NCI-H2196 treated with DMSO at 0.1 percent for 48 hours (cell line): ENCODE results near the gene CHST8.

Experiments used
- DNase-seq: peaks from one replicate; lab custom pipeline; 2025; ENCODE audit not compliant: unreplicated experiment; lab: John Stamatoyannopoulos, UW

The CHST8 gene

DNA sequence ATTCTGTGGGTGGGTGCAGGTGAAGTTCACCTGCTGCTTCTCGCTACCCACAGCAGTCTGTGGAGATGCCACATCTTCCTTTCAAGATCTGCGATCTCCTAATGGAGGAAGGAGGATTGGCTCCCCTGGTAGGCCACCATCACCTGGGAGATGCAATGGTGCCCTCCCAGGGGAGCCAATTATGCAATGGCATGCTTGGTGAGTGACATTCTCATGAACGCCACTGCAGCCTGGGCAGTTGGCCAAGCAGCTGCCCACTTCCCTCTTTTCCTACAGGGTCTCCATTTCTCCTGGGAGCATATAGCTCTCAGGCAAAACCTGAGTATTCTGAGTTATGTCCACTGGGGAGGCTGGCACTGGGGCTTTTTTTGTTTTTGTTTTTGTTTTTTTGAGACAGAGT lies 91.4 kb downstream of the CHST8 start:
- no peak for DNase-seq

DNA sequence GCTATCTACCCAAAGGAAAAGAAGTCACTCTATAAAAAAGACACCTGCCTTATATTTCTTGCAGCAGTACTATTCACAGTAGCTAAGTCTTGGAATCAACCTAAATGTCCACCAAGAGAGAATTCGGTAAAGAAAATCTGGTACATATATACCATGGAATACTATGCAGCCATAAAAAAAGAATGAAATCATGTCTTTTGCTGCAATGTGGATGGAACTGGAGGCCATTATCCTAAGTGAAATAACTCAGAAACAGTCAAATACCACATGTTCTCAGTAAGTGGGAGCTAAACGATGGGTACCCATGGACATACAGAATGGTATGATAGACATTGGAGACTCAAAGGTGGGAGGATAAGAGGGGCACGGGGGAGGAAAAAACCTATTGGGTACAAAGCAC lies 92.4 kb downstream of the CHST8 start:
- DNase-seq, result no peak

DNA sequence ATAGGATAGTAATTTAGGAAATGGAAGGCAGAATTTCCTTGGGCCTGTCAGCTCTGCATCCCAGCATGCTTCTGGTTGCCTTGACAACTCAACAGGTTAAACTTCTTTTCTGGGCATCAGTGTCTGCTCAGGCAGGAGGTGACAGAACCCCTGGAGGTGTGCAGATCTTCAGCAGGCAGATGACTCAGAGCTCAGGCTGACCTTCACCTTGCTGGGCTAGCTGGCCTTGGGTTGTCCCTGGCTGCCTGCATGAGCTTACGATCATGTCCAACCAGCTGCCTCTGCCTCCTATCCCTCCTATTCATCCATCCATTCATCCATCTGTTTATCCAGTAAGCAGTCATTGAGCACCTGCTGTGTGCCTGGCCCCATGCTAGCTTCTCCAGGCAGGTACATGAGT lies 93.7 kb downstream of the CHST8 start:
- DNase-seq, result no peak

DNA sequence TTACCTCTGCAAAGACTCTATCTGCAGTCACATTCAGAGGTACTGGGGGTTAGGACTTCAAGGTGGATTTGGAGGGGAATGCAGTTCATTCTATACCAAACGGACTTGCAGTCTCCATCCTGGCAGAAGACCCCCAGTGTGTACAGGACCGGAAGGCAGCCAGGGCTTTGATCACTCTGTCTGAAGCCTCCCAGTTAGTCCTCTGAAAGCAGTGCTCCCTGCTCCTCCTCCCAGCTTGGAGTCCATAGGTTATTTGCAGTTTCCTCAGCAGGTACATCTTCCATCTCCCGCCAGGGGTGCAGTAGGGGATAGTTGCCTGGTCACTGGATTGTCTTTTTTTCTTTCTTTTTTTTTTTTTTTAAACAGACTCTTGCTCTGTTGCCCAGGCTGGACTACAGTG lies 96.1 kb downstream of the CHST8 start:
- DNase-seq, result no peak

DNA sequence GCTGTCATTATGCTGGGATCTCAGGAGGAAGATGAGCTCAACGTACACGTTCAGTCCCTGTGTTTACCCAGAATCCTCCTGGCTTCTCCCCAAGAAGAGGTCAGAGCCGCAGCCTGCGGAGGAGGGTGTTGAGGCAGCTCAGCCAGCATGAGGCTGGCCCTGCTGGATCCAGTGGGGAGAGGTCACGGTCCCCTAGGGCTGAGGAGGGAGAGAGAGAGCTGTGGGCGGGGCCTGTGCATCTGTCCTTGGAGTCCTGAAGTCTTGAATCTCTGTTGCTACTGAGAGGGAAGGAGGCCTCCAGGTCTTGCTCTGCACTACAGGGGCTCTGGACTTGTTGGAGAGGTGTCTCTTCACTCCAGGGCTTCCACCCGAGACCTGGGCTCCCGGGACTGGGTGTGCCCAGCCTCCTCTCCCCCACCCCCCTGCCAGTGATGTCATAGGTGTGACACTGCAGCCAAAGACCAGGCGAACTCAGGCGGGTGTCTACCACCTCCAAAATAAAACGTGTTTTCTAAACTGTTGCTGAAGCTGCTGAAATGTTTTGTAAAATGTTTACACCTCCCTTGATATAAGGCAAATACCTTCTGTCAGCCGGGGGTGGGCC lies 97.0 kb downstream of the CHST8 start:
- DNase-seq, result no peak

DNA sequence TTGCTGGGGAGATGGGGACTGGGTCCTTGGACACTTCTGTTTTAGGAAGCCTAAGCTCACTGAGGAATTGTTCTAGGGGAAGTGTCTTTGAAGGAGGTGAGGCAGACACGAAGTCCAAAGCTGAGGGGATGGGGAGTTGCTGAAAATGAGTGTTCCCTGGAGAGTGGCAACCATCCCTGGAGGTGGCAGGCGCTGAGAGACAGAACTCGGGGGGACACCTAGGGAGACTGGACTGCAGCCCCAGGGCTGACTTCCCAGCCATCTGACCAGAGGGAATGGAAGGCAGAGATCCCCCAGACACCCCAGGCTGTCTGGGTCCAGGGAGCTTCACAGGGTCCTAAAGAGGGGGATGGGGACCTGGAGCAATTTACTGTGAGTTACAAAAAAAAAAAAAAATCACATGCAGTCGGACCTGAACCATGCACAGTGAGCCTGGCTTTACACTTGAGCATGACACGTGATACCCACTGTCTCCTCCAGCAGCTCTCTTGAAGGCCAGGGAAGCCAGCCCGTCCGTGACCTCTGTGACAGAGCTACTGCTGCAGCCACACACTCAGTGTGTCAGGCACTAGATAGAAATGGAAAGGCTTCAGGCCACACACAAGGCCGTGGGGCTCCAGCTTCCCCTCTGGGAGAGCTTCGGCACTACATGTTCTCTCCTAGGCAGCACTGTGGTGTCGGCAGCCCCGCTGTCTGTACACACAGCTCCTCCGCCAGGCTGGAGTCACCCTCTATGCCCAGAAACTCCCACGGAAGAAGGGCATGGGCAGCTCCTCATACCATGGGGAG lies 97.8 kb downstream of the CHST8 start:
- DNase-seq, result no peak

DNA sequence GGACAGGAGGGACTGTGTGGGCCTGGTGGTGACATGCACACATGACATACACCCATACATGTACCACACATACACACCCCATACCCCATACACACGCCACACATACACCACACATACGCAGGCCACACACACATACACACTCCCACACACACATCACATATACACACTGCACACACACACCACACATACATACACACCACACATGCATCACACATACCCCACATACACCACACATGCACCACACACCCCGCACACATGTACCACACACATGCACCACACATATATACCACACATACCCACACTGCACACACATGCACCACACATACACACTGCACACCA lies 98.4 kb downstream of the CHST8 start:
- no peak for DNase-seq

DNA sequence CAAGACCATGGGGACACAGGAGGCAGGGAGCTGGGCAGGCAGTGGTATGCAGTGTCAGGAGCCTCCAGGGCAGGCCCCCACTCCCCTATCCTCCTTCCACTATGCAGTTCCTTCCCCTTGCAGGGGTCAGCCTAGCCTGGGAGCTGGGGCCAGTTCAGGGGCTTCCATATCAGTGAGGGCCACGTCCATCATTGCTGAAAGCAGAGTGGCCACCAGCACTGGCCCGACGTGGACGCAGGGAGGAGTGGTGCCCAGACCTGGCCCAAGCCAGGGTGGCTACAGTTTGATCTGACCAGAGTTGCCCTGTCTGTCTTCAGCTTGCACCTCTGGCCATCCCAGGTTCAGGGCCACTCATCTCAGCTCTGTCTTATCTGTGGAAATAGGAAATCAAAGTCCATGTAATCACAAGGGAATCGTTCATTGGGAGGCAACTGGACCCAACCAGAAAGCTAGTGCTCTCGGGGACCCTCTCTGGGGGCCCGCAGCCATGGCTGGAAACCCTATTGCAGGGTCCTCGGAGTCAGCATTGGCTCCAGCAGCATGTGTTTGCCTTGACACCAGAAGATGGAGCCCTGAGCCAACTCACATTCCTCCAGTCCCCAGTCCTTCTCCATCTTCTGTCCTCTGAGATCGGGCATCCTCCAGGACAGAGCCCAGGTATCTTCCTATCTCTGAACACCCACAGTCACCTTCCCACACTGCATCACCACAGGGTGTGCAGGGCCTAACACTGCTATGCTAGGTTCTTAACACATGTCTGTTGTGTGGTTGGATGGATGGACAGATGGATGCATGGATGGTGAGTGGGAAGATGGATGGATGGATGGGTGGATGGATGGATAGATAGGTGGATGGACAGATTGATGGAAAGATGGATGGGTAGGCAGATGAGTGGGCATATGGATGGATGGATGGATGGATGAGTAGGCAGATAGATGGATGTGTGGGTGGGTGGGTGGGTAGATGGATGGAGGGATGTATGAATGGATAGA lies 99.2 kb downstream of the CHST8 start:
- DNase-seq, result no peak

DNA sequence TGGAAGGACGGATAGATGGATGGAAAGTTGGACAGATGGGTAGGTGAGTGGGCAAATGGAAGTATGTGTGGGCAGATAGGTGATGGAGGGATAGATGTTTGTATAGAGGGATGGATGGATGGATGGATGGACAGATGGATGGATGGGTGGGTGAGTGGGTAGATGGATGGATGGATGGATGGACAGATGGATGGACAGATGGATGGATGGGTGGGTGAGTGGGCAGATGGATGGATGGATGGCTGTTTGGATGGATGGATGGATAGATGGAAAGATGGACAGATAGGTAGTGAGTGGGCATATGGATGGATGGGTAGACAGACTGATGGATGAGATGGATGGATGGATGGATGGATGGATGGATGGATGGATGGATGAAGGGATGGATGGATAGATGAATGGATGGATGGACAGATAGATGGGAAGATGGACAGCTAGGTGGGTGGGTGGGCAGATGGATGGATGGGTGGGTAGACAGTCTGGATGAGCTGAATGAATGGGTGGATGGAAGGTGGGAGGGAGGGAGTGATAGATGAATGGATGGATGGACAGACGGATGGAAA lies 100.1 kb downstream of the CHST8 start:
- DNase-seq, result no peak

DNA sequence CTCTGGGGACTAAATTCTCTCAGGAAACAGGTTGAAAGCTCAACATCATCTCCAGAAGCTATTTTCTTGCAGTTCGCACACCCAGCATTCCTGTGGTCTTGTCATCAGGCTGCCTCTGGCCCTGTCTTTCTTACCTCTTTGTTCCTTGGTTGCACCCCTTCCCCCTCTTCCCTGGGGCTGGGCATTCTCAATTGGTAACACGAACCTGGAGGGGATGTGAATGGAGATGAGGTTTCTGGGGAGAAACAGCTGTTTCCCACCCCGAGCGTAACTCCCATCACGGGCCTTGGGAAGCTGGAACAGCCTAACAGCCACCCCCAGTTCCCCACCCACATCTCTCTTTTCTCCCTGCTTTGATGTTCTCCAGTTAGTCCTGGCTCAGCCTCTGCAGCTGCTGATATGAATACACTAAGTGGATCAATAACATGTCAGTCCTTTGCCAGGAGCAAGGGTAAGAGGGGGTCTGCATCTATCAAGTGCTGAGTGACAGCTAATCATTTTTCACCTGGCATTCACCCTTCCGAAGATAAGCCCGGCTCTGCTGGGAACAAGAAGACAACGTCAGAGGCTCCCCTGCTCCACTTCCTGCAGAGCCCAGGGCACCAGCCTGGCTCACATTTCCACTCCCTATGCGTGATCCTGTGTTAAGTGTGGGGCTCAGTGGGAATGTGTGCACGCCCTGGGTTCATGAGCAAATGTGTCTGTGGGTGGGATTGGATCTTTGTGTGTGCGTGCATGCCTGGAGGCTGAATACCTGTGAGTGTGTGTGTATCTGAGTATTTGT lies 100.9 kb downstream of the CHST8 start:
- no peak for DNase-seq

DNA sequence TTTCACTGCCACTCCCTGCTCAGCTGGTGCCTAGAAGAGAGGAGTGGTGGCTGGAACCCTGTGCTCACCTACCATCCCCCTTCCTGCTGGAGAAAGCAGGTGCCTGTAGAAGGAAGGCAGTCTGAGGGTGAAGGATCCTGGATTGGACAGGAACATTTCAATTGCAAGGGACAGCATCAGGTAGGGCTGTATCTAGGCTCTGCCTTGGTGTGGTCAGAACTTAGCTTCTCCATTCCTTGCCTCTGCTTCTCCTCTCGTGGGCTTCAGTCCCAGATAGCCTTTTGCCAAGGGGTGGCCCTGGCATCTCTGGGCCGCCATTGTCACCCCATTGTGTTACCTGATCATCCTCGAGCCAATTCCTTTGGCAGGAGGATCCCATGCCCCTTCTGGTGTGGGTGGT lies 101.8 kb downstream of the CHST8 start:
- no peak for DNase-seq

DNA sequence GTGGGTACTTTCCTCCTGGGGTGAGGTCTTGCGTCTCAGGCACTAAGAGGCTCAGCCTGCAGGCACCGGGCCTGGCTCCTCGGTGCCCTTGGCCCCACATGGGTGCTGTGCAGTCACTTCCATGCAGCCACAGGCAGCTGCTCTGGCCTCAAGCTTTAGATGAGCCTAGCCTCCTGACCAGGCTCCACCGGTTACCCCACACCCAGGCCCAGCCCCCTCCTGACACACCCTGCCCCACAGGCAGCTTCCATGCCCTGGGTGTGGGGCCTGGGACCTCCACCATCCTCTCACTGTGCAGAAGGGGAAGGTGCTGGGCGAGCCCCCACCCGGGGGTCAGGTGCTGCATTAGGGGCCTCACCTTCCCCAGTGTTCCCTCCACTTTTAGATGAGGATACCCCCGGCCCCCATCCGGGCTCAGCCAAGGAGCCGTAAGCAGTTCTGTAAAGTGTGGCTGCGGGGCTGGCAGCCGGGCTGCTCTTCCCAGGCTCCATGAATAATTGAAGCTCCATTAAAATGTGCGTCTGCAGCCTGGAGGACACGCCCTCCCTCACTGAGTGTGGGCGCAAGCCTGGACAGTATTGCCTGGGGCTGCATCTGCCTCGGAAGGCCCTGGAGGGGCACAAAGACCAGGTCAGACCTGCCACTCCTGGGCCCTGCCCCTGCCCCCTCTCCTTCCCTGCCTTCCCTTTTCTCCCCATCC lies 102.4 kb downstream of the CHST8 start:
- no peak for DNase-seq

DNA sequence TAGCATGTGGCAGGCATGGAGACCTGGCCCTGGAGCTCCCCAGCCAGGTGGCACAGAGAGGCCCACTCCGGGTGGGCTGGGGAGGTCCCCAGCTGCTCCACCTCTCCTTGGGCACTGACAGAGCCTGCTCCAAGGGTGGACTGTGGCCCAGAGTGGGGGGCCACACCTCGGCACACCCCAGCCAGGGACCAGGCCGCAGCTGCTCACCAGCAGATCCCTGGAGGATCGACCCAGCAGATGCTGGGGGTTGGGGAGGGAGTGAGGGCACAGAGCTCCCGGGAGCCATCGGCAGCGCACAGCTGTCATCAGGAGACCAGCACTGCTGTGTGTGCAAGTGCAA lies 102.9 kb downstream of the CHST8 start:
- DNase-seq, result no peak

DNA sequence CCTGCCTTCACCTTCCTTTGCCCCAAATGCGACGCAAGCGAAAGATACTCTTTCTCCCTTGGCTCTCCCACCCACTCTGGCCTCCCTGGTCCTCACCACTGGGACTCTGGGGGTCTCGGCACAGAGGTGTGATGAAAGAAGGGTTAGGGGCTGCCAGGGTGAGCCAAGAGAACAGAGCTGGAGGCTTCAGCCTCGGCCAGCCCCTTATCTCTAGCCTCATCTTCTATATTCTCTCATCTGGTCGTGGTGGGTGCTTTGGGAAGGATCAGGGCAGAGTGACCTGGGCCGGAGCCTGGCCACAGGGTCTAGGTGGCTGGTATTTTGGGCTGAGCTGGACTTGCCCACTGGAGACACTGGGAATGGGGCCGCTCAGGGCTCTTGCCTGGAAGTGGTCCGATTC lies 103.8 kb downstream of the CHST8 start:
- no peak for DNase-seq

DNA sequence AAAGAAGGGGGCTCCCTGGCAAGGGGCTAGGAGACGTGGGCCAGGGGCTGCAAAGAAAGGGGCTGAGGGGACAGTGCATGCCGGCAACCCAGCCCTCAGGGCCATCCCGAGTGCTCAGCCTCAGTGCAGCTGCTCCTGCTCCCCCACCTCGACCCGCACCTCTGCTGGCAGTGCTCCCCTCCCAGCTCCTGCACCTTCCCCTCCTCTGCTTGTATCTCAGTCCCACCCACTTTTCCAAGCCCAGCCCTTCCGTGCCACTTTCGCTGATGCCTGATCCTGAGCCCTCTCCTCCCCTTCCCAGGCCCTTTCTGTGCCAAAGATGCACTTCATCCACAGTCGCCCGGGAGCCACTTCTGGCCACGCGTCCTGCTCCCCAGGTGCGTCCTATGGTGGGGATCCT lies 105.0 kb downstream of the CHST8 start:
- DNase-seq, result no peak

DNA sequence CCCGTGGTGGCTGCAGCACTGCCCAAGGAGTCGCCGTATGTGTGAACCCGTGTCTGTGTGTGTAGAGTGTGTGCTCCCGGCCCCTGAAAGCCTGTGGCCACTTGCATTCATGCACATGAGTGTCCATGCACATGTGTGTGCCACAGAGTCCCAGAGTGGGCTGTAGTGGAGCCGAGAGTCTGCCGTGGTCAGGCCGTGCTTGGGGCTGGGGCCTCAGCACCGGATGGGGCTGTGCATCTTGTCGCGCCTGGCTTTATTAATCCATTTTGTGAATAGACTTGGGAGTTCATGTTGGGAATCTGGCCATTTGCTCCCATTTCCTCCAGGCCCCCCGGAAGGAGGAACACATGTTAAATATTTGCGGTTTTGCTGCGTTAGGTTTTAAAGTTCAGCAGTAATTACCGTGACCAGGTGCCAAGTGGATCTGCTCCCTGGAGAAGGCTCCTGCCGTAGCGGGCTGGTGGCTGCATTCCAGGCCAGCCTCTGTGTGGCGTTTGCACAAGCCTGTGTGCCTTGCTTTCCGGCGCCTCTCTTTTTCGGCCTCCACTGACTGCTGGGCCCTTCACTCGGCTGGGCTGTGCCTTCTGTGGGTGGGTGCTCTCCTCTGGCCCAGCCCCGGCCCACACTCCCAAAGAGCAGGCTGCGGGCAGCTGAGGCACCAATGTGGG lies 105.7 kb downstream of the CHST8 start:
- DNase-seq, result no peak

DNA sequence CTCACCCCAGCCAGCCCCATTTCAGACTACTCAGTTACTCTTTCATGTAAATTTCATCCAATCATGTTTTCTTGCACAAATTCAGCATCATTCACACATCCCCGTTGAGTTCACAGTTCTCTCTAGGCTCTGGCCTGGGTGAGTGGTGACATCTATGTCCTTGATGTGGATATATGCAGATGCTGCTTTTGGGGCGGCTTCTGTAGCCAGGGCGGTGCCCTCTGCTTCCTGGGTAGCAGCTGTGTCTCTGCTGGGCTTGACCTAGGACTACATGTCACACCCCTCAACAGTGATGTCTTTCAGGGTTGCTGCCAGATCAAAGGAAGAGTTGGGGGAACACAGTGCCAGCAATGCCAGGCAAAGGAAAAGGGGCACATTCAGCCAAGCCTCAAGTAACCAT lies 106.4 kb downstream of the CHST8 start:
- no peak for DNase-seq

DNA sequence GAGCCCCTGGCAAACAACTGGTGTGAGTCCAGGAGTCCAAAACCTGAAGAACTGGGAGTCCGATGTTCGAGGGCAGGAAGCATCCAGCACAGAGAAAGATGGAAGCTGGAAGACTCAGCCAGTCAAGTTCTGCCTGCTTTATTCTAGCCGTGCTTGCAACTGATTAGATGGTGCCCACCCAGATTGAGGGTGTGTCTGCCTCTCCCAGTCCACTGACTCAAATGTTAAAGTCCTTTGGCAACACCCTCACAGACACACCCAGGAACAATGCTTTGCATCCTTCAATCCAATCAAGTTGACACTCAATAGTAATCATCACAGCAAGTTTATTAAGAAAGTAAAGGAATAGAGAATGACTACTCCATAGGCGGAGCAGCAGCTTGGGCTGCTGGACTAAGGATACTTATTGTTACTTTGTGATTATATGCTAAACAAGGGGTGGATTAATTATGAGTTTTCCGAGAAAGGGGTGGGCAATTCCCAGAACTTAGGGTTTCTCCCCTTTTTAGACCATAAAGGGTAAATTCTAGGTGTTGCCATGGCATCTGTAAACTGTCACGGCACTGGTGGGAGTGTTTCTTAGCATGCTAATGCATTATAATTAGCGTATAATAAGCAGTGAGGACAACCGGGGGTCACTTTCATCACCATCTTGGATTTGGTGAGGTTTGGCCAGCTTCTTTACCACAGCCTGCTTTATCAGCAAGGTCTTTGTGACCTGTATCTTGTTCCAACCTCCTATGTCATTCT lies 109.3 kb downstream of the CHST8 start:
- DNase-seq, result no peak

DNA sequence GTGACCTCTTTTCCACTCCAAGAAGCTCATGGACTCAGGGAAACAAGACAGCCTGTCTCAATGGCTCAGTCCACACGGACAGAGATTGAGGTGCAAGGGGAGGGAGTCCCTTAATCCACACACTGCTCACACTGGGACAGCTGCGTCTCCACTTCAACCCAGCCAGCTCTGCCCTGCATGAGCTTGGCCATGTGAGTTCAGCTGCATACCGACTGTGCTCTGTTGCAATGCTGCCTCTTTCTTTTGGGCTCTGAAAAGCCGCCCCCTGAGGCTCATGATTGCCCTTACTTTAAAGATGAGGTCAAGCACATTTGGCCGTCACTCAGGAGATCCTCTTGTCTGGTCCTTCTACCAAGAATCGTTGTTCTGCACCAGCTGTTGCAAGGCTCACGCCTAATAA lies 110.1 kb downstream of the CHST8 start:
- no peak for DNase-seq
